CD4-positive, alpha-beta T cell (primary cell): ENCODE data around the gene IL15. TPM values are rescaled to one million over a fixed set of nuclear protein-coding genes. Genes with fewer than 3 reads are reported as not detected.

ENCODE experiments used
- ATAC-seq: fragments of 200-7000 bp; cut with Tn5 transposase; one replicate; pipeline ENCODE4 v1.10.0; 2022; ENCODE audit warnings: mild to moderate bottlenecking; ENCODE audit not compliant: poor library complexity
- CTCF ChIA-PET: fragments of 350-600 bp; sonication (Branson Sonifier 250); formaldehyde crosslinking; loops from one replicate; lab custom pipeline; 2021; ENCODE audit warnings: antibody characterized with exemption, inconsistent platforms; lab: Charles Lee
- POLR2A ChIA-PET: fragments of 350-600 bp; sonication (Branson Sonifier 250); formaldehyde crosslinking; loops from one replicate; lab custom pipeline; 2021; ENCODE audit warnings: antibody characterized with exemption, inconsistent platforms; lab: Charles Lee
- DNase-seq, 14 experiments: peaks; one replicate each; pipeline ENCODE4 v3.0.0-alpha.2; 2013 to 2020; ENCODE audit warnings: mixed read lengths in 2 of 14
- H3K27ac ChIP-seq, 2 donors: one replicate each; pipeline versions ENCODE4 v1.5.1 to v1.7.0; 2013; ENCODE audit warnings: low read length in 2 of 2, low read depth in 1 of 2, mild to moderate bottlenecking in 1 of 2
- H3K27me3 ChIP-seq, 2 experiments: 1 replicate in 1 of 2; 2 replicates in 1 of 2; pipeline versions ENCODE4 v1.6.1 to v1.7.0; 2013; ENCODE audit warnings: low read length in 2 of 2, control low read depth in 1 of 2, mild to moderate bottlenecking in 1 of 2, moderate library complexity in 1 of 2; ENCODE audit not compliant: insufficient read depth in 2 of 2, control insufficient read depth in 1 of 2
- H3K36me3 ChIP-seq: one replicate; pipeline ENCODE4 v1.6.1; 2013; ENCODE audit warnings: low read length, control low read depth; ENCODE audit not compliant: insufficient read depth
- H3K4me1 ChIP-seq: one replicate; pipeline ENCODE4 v1.6.1; 2013; ENCODE audit warnings: low read length, control low read depth; ENCODE audit not compliant: insufficient read depth
- H3K4me3 ChIP-seq: one replicate; pipeline ENCODE4 v1.5.1; 2013; ENCODE audit warnings: mild to moderate bottlenecking, low read length, moderate library complexity
- H3K9me3 ChIP-seq, 2 experiments: 1 replicate in 1 of 2; 2 replicates in 1 of 2; pipeline versions ENCODE4 v1.6.1 to v1.7.0; 2013; ENCODE audit warnings: low read length in 2 of 2, mild to moderate bottlenecking in 2 of 2, control low read depth in 1 of 2, moderate library complexity in 1 of 2; ENCODE audit not compliant: control insufficient read depth in 1 of 2, insufficient read depth in 1 of 2
- H3K27ac Mint-ChIP-seq: one replicate; pipeline ENCODE4 v1.8.0; 2020; ENCODE audit warnings: mixed read lengths
- H3K27me3 Mint-ChIP-seq: one replicate; pipeline ENCODE4 v1.8.0; 2021; ENCODE audit warnings: mixed read lengths
- H3K36me3 Mint-ChIP-seq: one replicate; pipeline ENCODE4 v1.8.0; 2021; ENCODE audit warnings: low read depth, mixed read lengths
- H3K4me1 Mint-ChIP-seq: one replicate; pipeline ENCODE4 v1.8.0; 2021; ENCODE audit warnings: low read depth, mixed read lengths
- H3K4me3 Mint-ChIP-seq: one replicate; pipeline ENCODE4 v1.8.0; 2020; ENCODE audit warnings: mild to moderate bottlenecking, mixed read lengths
- H3K9me3 Mint-ChIP-seq: one replicate; pipeline ENCODE4 v1.8.0; 2020; ENCODE audit warnings: mixed read lengths
- CTCF ChIP-seq: fragments of 200-600 bp; IDR thresholded peaks from one replicate; pipeline ENCODE4 v1.8.0; 2022; ENCODE audit warnings: antibody characterized with exemption, mild to moderate bottlenecking
- intact Hi-C, 2 experiments: fragments of 100-400 bp; cut with DNase I in 1 of 2; cut with micrococcal nuclease in 1 of 2; formaldehyde crosslinking; loops; one replicate each; pipeline versions ENCODE4 v1.15.1 to v1.9.0; 2023 to 2025; cut with DNase I, micrococcal nuclease
- total RNA-seq, 174 experiments: library from RNA in 2 of 174; stranded (reverse) in 2 of 174; gene quantifications; one replicate each; pipeline ENCODE4 v1.2.3 and lab custom pipeline; 2021 to 2026

Gene IL15
- total RNA-seq, 2 experiments from 2014 or later: 0.60 to 1.3 TPM

GRCh38 chr4:141759796-141760425, 123.5 kb downstream of the IL15 start:
- H3K9me3 ChIP-seq: no peaks in the 10 kb centered on the region
- ATAC-seq (no peak), DNase-seq (no peak)
- peaks cover 0 to 4% of the 10 kb centered on the region in 2 experiments for H3K27me3 ChIP-seq
- no peak overlapping the region for H3K4me3 ChIP-seq
- Mint-ChIP-seq H3K27me3 (no peaks in the 10 kb centered on the region), H3K27ac (no peak overlapping the region), H3K4me1 (no peaks in the 10 kb centered on the region), H3K36me3 (no peaks in the 10 kb centered on the region), H3K4me3 (no peak overlapping the region), H3K9me3 (no peaks in the 10 kb centered on the region)
- no peaks in the 10 kb centered on the region for H3K36me3 ChIP-seq
- intact Hi-C loops: no loop called here
- no peak overlapping the region for H3K27ac ChIP-seq
- no peaks in the 10 kb centered on the region for H3K4me1 ChIP-seq
- CTCF ChIA-PET: no interaction called here
- POLR2A ChIA-PET: no interaction called here
- no peak for TF ChIP-seq CTCF

GRCh38 chr4:141761926-141762325, 125.5 kb downstream of the IL15 start:
- Mint-ChIP-seq H3K27me3 (no peaks in the 10 kb centered on the region), H3K36me3 (no peaks in the 10 kb centered on the region), H3K9me3 (no peaks in the 10 kb centered on the region), H3K27ac (no peak overlapping the region), H3K4me3 (no peak overlapping the region), H3K4me1 (no peaks in the 10 kb centered on the region)
- ChIA-PET CTCF (no interaction called here), POLR2A (no interaction called here)
- Histone ChIP-seq H3K27ac (no peak overlapping the region), H3K36me3 (no peaks in the 10 kb centered on the region), H3K9me3 (no peaks in the 10 kb centered on the region), H3K4me3 (no peak overlapping the region), H3K27me3 (peaks cover 0 to 4% of the 10 kb centered on the region in 2 experiments), H3K4me1 (no peaks in the 10 kb centered on the region)
- no peak for ATAC-seq
- intact Hi-C loops: no loop called here
- no peak for DNase-seq
- TF ChIP-seq CTCF: no peak

- no peaks in the 10 kb centered on the region for H3K9me3 ChIP-seq
- H3K27ac Mint-ChIP-seq: no peak overlapping the region
- no peaks in the 10 kb centered on the region for H3K36me3 ChIP-seq
- no peaks in the 10 kb centered on the region for H3K9me3 Mint-ChIP-seq
- CTCF ChIA-PET: no interaction called here
- no peak overlapping the region for H3K4me3 ChIP-seq
- no peaks in the 10 kb centered on the region for H3K4me1 ChIP-seq
- ATAC-seq: no peak
- no peaks in the 10 kb centered on the region for H3K36me3 Mint-ChIP-seq
- DNase-seq: no peak
- no peak overlapping the region for H3K4me3 Mint-ChIP-seq
- no peak for TF ChIP-seq CTCF
- peaks cover 0 to 4% of the 10 kb centered on the region in 2 experiments for H3K27me3 ChIP-seq
- POLR2A ChIA-PET: no interaction called here
- no peak overlapping the region for H3K27ac ChIP-seq
- H3K27me3 Mint-ChIP-seq: no peaks in the 10 kb centered on the region
- no peaks in the 10 kb centered on the region for H3K4me1 Mint-ChIP-seq
- intact Hi-C loops: no loop called here
Measured at GRCh38 chr4:141763374-141763773, 127.0 kb downstream of the IL15 start.
